Measurements from ENCODE around the gene TEX19. TPM values are rescaled to one million over a fixed set of nuclear protein-coding genes. Genes with fewer than 3 reads are reported as not detected.

The TEX19 gene
- total RNA-seq (ENCODE audit: insufficient read depth, low replicate concordance) = not detected

- no peak for DNase-seq (ENCODE audit: low spot score)
Measured at GRCh38 chr17:82358465-82359350, at the start of gene TEX19. Gene TEX19 (plus strand): TSS chr17:82359247. CDS start chr17:82362151, 2,904 bp downstream.

GRCh38 chr17:82309656-82310570, 49.1 kb upstream of the TEX19 start:
- DNase-seq (ENCODE audit: low spot score) = no peak

DNA sequence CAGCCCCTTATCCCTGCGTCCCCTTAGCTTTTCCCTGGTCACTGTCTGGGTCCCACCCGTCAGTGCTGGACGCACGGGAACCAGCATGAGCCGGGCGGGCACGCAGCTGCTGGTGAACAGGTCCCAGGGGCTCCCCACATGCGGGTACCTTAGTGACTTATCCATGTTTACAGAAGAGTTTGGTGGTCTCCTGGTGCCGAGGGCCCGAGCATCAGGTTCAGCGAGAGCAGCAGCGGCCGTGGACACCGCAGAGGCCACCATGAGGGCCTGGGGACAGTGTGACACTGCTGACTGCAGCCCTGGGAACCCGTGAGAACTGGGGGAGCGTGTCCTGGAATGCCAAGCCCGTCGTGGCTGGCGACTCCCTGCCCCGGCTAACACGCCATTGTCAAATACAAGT, 48.2 kb upstream of the TEX19 start:
- no peak for DNase-seq (ENCODE audit: low spot score)

DNA sequence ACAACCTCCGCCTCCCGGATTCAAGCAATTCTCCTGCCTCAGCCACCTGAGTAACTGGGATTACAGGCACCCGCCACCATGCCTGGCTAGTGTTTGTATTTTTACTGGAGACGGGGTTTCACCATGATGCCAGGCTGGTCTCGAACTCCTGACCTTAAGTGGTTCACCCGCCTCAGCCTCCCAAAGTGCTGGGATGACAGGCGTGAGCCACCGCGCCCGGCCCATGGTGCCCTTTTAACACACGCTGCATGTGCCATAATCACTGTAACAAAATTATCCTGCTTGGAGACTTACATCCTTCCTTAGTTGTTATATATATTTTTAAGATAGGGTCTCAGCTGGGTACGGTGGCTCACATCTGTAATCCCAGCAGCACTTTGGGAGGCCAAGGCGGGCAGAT, 47.1 kb upstream of the TEX19 start:
- DNase-seq (ENCODE audit: low spot score) = no peak

- DNase-seq (ENCODE audit: low spot score) = no peak
Measured at GRCh38 chr17:82313195-82314011, 45.6 kb upstream of the TEX19 start.

DNA sequence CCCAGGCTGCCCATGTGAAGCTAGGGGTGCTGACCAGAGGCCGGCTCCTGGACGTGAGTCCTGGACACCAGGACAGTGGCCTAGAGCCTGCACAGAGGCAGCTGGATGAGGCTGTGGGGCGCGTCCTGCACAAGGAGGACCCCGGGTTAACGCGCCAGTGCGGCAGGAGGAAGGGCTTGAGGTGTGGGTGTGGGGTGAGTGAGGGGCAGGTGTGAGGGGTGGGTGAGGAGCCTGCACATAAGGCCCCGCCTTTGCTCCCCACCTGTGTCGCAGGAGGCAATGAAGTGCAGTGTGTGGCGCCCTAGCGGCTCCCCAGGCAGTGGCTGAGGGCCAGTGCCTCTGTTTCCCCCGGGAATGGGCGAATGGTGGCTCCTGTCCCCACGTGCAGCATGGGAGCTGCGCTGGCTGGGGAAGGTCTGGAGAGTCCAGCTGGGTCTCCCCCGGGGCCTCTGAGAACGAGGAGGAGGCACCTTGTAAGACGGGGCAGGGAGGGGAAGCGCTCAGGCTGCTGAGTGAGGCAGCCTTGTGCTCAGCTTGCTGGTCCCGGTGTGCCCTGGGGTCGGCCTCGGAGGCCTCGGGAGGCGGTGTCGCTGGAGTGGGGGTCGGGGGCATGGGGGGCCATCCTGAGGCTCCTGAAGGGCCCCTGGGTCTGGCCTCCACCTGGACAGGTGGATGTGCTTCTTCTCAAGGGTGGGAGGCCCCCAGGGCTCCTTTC, 44.9 kb upstream of the TEX19 start:
- DNase-seq (ENCODE audit: low spot score) = no peak

DNA sequence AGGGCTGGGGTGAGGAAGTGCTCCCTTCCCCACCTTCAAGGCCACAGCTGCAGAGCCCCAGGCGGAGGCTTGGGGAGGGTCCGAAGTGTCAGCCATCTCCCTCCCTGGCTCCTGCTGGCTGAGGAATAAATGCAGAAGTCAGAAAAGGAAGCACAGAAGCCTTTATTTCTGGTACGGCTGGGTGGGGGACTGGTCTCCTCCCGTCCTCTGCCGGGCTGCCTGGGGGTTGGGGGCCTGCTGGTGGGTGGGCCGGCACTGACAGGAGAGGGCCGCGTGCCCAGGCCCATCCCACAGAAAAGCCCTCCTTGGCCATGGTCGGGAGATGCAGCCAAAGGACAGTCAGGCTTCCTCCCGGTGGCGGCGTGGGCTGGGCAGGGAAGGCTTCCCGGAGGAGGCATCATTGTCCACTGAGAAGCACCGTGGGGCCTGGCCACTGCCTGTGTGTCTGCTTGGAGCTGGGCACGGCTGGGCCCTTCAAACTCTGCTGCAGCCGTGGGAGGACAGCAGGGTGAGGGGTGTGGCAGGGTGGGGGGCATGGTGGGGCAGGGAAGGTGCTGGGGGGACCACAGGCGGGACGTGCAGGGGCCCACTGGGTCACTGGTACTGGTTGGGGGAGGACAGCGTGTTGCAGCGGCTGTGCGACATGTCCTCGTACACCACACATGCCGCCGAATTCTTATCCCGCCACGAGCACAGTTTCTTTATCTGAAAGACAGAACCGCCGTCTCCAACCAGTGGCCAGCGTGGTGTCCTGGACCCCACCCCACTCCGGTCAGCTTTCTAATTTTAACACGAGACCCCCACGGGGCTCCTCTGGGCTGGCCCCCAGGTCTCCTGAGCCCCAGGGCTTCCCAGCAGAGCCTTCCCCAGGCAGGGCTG, 44.1 kb upstream of the TEX19 start:
- DNase-seq (ENCODE audit: low spot score) = no peak

GRCh38 chr17:82315703-82316358, 43.2 kb upstream of the TEX19 start:
- DNase-seq (ENCODE audit: low spot score) = no peak

DNA sequence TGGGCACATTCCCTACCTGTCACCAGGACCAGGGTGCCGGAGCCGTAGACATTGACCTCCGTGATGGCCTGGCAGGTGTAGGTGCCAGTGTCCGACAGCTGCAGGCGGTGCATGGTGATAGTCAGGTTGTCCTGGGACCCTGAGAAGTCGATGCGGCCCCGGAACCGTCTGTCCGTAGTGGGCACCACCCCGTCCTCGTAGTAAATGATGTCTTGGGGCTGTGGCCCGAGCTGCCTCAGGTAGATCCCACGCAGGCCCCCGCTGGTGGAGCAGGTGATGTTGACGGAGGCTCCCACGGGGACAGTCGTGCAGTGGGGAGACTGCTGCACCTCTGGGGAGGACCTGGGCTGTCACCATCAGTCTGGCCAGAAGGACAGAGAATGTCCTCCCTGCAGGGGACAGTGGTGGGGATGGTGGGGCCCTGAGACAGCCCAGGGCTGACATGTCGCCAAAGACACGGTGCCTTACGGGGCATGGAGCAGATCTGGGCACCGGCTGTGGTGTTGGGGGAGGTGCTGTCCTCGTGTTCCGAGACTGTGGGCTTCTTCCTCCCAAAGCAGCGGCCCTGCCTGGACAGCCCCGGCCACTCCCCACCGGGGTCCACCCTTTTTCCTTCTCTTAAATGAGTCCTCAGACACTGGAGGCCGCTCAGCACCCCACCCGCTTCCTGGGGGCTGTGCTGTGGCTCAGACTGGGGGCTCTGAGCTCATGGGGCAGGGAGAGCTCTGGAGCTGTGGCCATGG, 42.2 kb upstream of the TEX19 start:
- DNase-seq (ENCODE audit: low spot score) = no peak

DNA sequence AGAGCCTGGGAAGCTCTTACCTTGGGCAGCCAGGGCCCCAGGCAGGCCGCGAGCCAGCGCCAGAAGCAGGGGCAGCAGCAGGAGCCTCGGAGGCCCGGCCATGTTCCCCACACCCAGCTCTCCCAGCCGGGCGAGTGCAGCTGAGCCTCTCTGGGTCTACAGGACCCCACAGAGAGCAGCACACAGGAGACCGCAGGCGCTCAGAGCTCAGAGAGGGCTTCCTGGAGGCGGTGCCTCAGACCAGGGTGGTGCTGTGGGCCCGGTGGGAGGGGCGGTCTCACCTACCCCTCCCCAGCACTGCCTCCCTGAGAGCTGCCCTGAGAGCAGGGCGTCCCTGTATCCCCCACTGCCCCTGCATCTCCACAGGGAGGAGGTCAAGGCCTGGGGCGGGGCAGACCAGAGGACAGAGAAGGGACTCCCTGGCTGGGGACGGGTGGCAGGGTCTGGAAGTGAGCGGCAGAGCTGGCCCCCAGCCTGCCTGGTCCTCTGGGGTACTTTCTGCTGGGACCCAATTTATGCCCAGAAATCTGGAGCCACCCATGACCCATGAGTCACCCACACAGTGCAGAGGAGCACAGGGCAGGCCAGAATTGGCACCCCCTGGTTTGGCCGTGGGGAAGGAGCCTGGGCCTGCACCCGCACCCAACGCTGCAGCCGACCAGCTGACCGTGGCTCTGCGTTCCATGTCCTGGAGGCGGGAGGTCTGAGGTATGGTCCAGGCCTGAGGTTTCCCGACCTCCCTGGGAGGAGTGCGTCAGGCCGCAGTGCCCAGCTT, 41.5 kb upstream of the TEX19 start, which contains the start of gene CD7:
Gene CD7 (minus strand): TSS at position 215 of the 775 bp plus-strand sequence. CDS start 113 bp downstream, at position 102.
- DNase-seq (ENCODE audit: low spot score) = no peak

- DNase-seq (ENCODE audit: low spot score) = no peak
Measured at GRCh38 chr17:82318169-82318498, 40.9 kb upstream of the TEX19 start.

DNA sequence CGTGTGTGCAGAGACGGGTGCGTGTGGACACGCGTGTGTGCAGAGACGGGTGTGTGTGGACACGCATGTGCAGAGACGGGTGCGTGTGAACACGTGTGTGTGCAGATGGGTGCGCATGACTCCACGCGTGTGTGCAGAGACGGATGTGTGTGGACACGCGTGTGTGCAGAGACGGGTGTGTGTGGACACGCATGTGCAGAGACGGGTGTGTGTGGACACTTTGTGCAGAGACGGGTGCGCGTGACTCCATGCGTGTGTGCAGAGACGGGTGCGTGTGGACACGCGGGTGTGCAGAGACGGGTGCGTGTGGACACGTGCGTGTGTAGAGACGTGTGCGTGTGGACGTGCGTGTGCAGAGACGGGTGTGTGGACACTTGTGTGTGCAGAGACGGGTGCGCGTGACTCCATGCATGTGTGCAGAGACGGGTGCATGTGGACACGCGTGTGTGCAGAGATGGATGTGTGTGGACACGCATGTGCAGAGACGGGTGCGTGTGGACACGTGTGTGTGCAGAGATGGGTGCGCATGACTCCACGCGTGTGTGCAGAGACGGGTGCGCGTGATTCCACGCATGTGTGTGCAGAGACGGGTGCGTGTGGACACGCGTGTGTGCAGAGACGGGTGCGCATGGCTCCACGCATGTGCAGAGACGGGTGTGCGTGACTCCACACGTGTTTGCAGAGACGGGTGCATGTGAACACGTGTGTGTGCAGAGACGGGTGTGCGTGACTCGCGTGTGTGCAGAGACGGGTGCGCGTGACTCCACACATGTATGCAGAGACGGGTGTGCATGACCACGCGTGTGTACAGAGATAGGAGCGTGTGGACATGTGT, 40.1 kb upstream of the TEX19 start:
- no peak for DNase-seq (ENCODE audit: low spot score)

DNA sequence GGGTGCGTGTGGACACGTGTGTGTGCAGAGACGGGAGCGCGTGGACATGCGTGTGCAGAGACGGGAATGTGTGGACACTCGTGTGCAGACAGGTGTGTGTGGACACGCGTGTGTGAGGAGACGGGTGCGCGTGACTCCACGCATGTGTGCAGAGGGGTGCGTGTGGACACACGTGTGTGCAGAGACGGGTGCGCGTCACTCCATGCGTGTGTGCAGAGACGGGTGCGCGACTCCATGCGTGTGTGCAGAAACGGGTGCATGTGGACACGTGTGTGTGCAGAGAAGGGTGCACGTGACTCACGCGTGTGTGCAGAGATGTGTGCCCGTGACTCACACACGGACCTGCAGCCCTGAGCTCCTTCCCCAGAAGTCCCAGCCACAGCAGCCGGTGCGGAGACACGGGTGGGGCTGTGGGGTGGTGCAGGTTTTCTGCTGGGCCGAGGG, 39.4 kb upstream of the TEX19 start:
- no peak for DNase-seq (ENCODE audit: low spot score)

- no peak for DNase-seq (ENCODE audit: low spot score)
Measured at GRCh38 chr17:82320140-82320840, 38.8 kb upstream of the TEX19 start.

GRCh38 chr17:82320956-82321927, 37.8 kb upstream of the TEX19 start:
- DNase-seq (ENCODE audit: low spot score) = no peak
